GM10847 (cell line): Measurements from ENCODE around the gene HNRNPR.

Experiments used
- POLR2A ChIP-seq: IDR thresholded peaks from 2 replicates; pipeline ENCODE4 v1.6.1; 2011; ENCODE audit not compliant: insufficient read length; ENCODE audit errors: extremely low read depth

Gene HNRNPR

DNA sequence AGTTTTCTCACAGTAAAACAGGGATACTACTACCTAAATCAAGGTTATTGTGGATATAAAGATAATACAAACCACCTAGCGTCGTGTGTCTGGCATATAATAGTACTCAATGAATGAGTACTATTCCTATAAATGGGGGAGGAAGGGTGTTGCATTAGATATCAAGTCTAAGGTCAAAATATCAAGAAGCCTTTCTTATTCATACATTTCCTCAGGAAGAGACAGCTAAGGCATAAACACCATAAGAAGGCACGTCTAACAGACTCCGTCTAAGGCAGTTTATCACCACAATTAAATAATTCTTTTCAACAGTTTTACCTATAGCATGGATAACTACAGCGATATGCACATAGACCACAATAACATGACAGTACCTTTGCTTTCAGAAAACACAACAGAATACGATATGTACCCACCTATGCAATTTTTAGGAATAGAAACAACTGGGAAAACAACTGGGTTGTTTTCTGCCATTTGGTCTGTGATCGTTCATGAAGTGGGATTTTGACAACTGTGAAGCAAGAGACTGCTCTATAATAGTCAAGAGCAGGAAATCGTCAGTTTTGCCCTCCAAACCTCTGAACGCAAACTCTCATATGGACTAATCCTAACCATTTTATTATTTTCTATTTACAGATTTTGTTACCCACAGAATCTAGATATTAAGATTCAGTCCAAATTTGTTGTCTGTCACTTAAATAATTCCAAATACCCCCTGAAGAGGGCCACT lies 53.1 kb downstream of the HNRNPR start:
- no peak for TF ChIP-seq POLR2A

DNA sequence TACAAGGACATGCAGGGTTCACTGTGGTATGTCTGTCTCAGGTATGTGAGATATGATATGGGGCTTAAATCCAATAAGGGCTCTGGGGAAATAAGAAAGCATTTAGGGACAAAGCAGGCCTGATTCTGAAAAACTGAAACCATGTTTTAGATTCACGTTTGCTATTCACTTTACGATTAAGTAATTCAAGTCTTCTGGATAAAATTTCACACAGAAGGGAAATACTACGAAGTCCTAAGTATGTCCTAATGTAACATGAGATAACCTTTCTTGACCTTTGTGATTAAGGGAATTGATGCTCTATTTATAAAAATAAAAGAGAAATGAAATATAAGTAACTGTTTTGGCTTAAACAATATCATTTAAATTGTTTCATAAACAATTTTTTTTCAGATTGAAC lies 55.4 kb downstream of the HNRNPR start:
- no peak for TF ChIP-seq POLR2A

DNA sequence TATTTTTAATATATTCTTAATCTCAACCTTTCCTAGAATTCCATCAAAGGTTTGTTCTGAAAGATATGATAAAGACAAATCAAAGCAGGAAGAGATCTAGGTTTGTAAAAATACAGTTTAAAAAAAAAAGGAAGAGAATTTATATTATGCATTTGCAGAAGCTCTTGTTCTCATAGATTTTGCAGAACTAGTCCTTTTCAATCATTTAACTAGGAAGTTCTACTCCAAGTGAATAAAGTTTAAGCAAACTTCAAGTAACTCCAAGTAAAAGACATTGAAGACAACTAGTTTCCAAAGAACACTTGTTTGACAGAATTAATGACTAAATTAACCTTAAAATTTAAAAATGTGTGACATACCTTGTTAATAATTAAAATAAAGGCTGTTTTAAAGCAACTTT lies 55.9 kb downstream of the HNRNPR start:
- TF ChIP-seq POLR2A = no peak

DNA sequence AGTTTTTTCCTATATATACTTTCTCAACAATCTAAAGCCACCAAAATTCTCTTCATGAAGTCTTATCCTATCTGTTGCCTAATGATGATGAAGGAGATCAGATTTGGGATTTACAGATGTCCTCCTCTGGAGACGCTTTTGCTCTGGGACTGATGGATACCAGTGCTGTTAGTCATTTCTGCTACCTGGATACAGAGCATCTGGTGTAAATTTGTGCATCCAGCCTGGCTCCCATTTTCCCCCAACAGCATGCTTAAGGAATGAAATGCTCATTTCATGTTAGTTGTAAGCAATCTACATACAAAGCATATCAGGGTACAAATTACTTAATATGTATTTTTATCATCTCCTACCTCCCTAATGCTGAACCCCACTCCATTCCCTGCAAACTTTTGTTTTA lies 57.7 kb downstream of the HNRNPR start:
- TF ChIP-seq POLR2A = no peak

DNA sequence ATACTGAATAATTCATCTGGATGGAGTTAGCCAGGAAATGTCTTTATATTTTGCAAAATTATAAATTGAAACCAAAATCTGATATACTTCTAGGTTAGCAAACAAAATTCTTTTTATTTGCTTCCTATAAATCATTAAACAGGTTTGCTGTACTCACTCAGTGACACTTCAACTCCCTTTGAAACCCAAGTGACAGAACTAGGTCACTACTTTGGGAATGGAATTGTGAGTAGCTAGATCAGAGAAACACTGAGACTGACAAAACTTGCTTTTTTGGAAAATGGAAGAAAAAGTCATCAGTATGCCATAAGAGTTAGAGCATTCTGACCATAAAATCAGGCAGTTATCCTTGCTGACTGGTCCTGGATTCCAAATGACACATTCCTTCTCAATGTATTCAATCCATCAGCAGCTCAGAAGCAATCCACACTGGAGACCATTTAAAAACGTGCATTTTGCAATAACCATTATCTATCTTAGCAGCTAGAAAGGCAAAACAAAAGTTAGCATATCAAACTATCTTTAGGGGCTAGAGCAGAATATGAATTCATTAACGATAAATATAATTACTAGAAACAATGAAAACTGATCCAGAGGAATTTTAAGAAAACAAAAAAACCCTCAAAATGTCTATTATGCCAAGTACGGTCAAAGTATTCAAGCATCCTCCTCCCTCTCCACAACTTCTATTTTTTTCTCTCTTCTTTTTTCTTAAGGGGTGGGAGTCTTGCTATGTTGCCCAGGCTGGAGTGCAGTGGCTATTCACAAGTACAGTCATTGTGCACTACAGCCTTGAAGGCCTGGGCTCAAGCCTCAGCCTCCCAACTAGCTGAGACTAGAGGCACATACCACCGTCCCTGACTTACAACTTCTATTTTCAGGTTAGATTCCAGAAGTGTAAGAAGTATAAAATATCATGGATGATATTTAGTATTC lies 60.1 kb downstream of the HNRNPR start:
- TF ChIP-seq POLR2A = no peak

DNA sequence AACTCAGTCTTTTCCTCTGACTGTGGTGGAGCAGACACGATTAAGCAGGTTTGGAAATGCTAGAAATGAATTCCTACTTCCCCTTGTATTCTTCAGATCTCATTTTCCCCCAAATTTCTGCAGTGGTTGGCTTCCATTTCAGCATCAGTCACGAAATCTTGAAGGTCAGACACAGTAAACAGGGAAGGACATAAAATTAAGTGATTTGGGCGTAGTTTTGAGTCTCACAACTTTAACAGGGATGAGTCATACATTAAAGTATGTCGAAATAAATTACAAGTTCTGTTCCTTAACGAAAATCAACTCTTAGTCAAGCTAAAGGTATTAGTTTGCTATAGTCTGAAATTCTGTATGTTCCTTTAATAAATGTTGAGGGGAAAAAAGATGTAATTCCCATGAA lies 61.1 kb downstream of the HNRNPR start:
- TF ChIP-seq POLR2A = no peak

DNA sequence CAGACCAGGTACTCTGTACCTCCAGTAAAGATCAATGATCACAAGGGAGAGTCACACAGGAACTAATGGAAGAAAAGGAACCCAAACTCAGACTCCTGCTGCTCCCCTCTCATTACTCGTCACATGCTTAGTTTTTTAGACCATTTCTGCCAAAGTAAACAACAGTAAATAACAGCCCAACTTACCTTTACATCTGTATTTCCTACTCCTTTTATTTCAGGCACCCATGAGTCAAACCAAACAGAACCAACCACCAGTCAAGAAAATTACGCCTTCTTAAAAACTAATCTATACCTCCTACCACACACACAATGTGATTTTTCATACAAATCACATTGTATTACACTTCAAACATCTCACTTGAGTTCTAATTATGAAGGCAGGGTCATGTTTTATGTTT lies 65.4 kb downstream of the HNRNPR start:
- TF ChIP-seq POLR2A = no peak

DNA sequence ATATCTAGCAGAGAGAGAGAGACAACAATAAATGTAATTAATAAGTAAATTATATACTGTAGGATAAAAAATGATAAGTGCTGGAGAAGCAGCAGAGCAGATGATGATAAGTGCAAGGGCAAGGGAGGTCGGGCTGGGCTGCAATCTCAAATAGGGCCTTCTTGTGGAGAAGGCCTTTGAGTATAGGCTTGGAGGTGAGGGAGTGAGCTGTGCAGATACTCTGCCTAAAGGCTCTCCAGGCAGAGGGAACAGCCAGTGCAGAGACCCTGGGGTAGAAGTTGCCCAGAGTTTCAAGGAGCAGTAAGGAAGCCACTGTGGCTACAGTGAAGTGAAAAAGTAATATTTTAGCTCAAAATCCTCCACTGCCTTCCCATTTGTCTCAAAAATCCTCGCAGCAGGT lies 67.6 kb downstream of the HNRNPR start:
- TF ChIP-seq POLR2A = no peak

DNA sequence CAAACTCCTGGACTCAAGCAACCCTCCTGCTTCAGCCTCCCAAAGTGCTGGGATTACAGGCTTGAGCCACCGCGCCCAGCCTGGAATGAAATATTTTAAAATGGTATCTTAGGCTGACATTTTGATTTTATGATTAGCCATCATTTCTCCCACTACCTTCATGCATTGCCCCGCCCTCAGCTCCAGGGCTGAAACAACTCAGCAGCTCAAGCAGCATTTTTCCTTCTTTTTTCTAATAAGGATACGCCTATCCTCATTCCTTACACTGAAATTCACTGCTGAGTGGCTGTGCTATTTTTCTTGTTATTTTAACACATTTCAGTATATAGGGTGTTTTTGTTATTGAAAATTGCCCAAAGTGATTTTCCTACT lies 70.0 kb downstream of the HNRNPR start:
- TF ChIP-seq POLR2A = no peak

DNA sequence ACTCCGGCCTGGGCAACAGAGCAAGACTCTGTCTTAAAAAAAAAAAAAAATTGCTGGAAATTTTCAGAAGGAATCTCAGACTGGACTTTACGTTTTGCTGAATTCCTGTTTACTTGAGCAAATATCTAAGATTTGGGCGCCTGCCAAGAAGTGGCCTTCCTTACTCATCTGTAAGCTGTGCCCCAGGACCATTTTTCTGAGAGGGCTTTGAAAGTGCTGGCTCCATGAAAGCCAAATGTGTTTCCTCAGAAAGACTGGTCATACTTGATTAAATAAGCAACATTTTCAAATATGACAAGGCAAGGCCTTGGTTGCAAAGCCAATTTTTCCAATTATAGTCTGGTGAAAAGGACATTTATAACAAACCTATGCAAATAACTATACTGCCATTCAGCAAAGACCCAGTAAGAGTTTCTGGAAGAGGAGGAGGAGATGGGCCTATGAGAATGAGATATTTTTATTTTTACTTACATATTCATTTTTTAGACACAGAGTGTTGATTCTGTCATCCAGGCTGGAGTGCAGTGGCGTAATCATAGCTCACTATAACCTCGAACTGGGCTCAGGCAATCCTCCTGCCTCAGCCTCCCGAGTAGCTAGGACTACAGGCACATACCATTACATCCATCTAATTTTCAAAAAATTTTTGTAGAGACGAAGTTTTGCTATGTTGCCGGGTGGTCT lies 70.5 kb downstream of the HNRNPR start:
- no peak for TF ChIP-seq POLR2A

DNA sequence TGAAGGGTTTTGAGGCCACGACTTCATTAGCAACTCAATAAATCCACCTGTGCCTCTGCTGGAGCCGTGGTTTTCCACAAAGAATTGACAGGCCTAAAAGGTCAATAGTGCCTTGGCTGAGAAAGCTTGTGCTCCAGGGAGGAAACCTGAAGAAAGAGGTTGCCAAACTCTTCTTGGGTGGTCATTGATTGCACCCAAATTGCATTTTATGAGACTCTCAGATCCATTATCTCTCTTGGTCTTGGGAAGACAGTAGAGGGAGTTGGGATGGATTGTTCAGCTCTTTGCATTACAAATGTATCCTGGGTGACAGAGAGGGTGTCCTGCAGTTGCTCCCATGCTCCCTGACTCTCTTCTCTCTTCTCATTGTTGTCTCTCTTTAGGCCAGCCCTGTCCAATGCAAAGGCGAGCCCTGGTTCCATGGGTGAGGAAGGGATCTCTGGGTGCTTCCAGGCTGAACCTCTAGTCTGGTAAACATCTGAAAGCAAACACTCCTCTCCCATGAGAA lies 80.7 kb downstream of the HNRNPR start:
- TF ChIP-seq POLR2A = no peak
